ENCODE data around the gene DNAJC7.

- no peak for TF ChIP-seq EP300 (IDR thresholded peaks at IDR 0.05)
- TF ChIP-seq POLR2A (IDR thresholded peaks at IDR 0.05; ENCODE audit: low read depth) = no peak
- no peak for TF ChIP-seq CTCF (IDR thresholded peaks at IDR 0.05)
Observed at GRCh38 chr17:41989702-41990419, 27.4 kb downstream of the DNAJC7 start.

Measured in esophagus muscularis mucosa (tissue), 4 donors.